ENCODE data around the gene EFNA1.
"Not testable (repeated sequence)": the region's sequence is repeated elsewhere in the genome, so short reads cannot be mapped to it uniquely, and the experiment has no call there.

EFNA1 gene

GRCh38 chr1:155141749-155142148 lies 14.1 kb downstream of the EFNA1 start:
- DNase-seq, result no peak

GRCh38 chr1:155145491-155145890 lies 17.8 kb downstream of the EFNA1 start:
- DNase-seq, result no peak

- not testable (repeated sequence) for DNase-seq
These were observed 28.4 kb downstream of the EFNA1 start for GRCh38 chr1:155155996-155156643.

GRCh38 chr1:155158991-155159390 lies 31.3 kb downstream of the EFNA1 start:
- DNase-seq, result no peak

- no peak for DNase-seq
These were observed 32.5 kb downstream of the EFNA1 start for GRCh38 chr1:155160128-155160527.

- DNase-seq, result not testable (repeated sequence)
These were observed 35.0 kb downstream of the EFNA1 start for GRCh38 chr1:155162631-155163030.

- DNase-seq, result not testable (repeated sequence)
These were observed 36.1 kb downstream of the EFNA1 start for GRCh38 chr1:155163785-155164184.

- DNase-seq, result not testable (repeated sequence)
These were observed 36.9 kb downstream of the EFNA1 start for GRCh38 chr1:155164625-155165024.

GRCh38 chr1:155166051-155166470 lies 38.4 kb downstream of the EFNA1 start:
- DNase-seq, result no peak

GRCh38 chr1:155166471-155167165 lies 38.9 kb downstream of the EFNA1 start:
- DNase-seq, result peak in 27 of 51 donors; percentile 12 to 59 (median 42)

- peak in 50 of 51 donors; percentile 22 to 96 (median 80) for DNase-seq
These were observed 39.8 kb downstream of the EFNA1 start for GRCh38 chr1:155167166-155168104.

- DNase-seq, result not testable (repeated sequence)
These were observed 40.4 kb downstream of the EFNA1 start for GRCh38 chr1:155168105-155168445.

- DNase-seq, result no peak
These were observed 41.0 kb downstream of the EFNA1 start for GRCh38 chr1:155168456-155169210.

- DNase-seq, result no peak
These were observed 41.9 kb downstream of the EFNA1 start for GRCh38 chr1:155169541-155169940.

- DNase-seq, result no peak
These were observed 42.6 kb downstream of the EFNA1 start for GRCh38 chr1:155170101-155170785.

GRCh38 chr1:155170806-155171205 lies 43.1 kb downstream of the EFNA1 start:
- no peak for DNase-seq

GRCh38 chr1:155171836-155172731 lies 44.4 kb downstream of the EFNA1 start:
- DNase-seq, result no peak

GRCh38 chr1:155172732-155173477 lies 45.2 kb downstream of the EFNA1 start, which contains the start of gene KRTCAP2:
Gene KRTCAP2, minus strand, starts transcription at chr1:155173304. Its CDS starts 80 bp downstream, at chr1:155173224.
- peak; percentile 54 to 96 (median 90) for DNase-seq
